GM23338 (cell line): ENCODE results near the gene UBE2F. TPM values are rescaled to one million over a fixed set of nuclear protein-coding genes. Genes with fewer than 3 reads are reported as not detected.

Experiments
- ATAC-seq: fragments of 200-7000 bp; cut with Tn5 transposase; 3 replicates; pipeline ENCODE4 v1.9.1; 2020
- DNase-seq: peaks from one replicate; pipeline ENCODE4 v3.0.0-alpha.2; 2015; ENCODE audit warnings: low spot score
- H2AFZ ChIP-seq: fragments of 200-600 bp; sonication (generic); 2 replicates; pipeline ENCODE4 v1.8.0; 2016; ENCODE audit warnings: antibody characterized with exemption, mild to moderate bottlenecking, moderate library complexity
- H3F3A ChIP-seq: fragments of 200-600 bp; sonication (generic); replicated peaks from 2 replicates; pipeline ENCODE4 v1.8.0; 2017; ENCODE audit warnings: antibody characterized with exemption, mixed run types, low read depth
- H3K27ac ChIP-seq: fragments of 200-600 bp; sonication (generic); 2 replicates; pipeline ENCODE4 v1.6.1; 2016; ENCODE audit warnings: low read depth
- H3K27me3 ChIP-seq: fragments of 200-600 bp; sonication (generic); 2 replicates; pipeline ENCODE4 v1.8.0; 2016; ENCODE audit warnings: mild to moderate bottlenecking, mixed run types, moderate library complexity; ENCODE audit not compliant: insufficient read depth
- H3K36me3 ChIP-seq: fragments of 200-600 bp; sonication (generic); 2 replicates; pipeline ENCODE4 v1.8.0; 2016; ENCODE audit warnings: mild to moderate bottlenecking; ENCODE audit not compliant: insufficient read depth
- H3K4me1 ChIP-seq: fragments of 200-600 bp; sonication (generic); 2 replicates; pipeline ENCODE4 v1.8.0; 2016; ENCODE audit warnings: mild to moderate bottlenecking, moderate library complexity; ENCODE audit not compliant: insufficient read depth
- H3K4me2 ChIP-seq: fragments of 200-600 bp; sonication (generic); 2 replicates; pipeline ENCODE4 v1.7.1; 2017; ENCODE audit warnings: mixed run types
- H3K4me3 ChIP-seq: fragments of 200-600 bp; sonication (generic); 2 replicates; pipeline ENCODE4 v1.6.1; 2016; ENCODE audit warnings: mixed run types
- H3K79me2 ChIP-seq: fragments of 200-600 bp; sonication (generic); replicated peaks from 2 replicates; pipeline ENCODE4 v1.8.0; 2017; ENCODE audit warnings: mild to moderate bottlenecking; ENCODE audit not compliant: insufficient read depth
- H3K9me2 ChIP-seq: fragments of 200-600 bp; sonication (generic); 2 replicates; pipeline ENCODE4 v1.8.0; 2017; ENCODE audit not compliant: insufficient read depth
- H4K20me1 ChIP-seq: fragments of 200-600 bp; sonication (generic); replicated peaks from 2 replicates; pipeline ENCODE4 v1.8.0; 2017; ENCODE audit warnings: mild to moderate bottlenecking; ENCODE audit not compliant: insufficient read depth
- H3K27ac Mint-ChIP-seq: 2 replicates; pipeline ENCODE4 v1.8.0; 2020; ENCODE audit warnings: inconsistent platforms, mild to moderate bottlenecking, moderate library complexity, mixed read lengths
- H3K27me3 Mint-ChIP-seq: 3 replicates; pipeline ENCODE4 v1.8.0; 2022; ENCODE audit warnings: low read depth, mild to moderate bottlenecking, moderate library complexity, mixed read lengths, inconsistent platforms; ENCODE audit not compliant: insufficient read depth, poor library complexity
- H3K36me3 Mint-ChIP-seq: 3 replicates; pipeline ENCODE4 v1.8.0; 2021; ENCODE audit warnings: low read depth, mild to moderate bottlenecking, inconsistent platforms, moderate library complexity, mixed read lengths
- H3K4me1 Mint-ChIP-seq: 3 replicates; pipeline ENCODE4 v1.8.0; 2020; ENCODE audit warnings: mild to moderate bottlenecking, inconsistent platforms, mixed read lengths
- H3K4me3 Mint-ChIP-seq: 3 replicates; pipeline ENCODE4 v1.8.0; 2021; ENCODE audit warnings: moderate library complexity, mild to moderate bottlenecking, inconsistent platforms, mixed read lengths
- H3K9me3 Mint-ChIP-seq: 3 replicates; pipeline ENCODE4 v1.8.0; 2020; ENCODE audit warnings: moderate library complexity, mild to moderate bottlenecking, inconsistent platforms, mixed read lengths
- CREB1 ChIP-seq: fragments of 250-450 bp; sonication (Bioruptor Pico); IDR thresholded peaks from 2 replicates; pipeline ENCODE4 v1.5.0; 2020; ENCODE audit warnings: low read depth, mild to moderate bottlenecking, moderate library complexity
- EZH2 ChIP-seq: fragments of 200-600 bp; sonication (generic); IDR thresholded peaks from one replicate; pipeline ENCODE4 v1.8.0; 2017; ENCODE audit warnings: antibody characterized with exemption, mild to moderate bottlenecking, low read depth; ENCODE audit not compliant: unreplicated experiment
- EZH2phosphoT487 ChIP-seq: fragments of 200-600 bp; sonication (generic); IDR thresholded peaks from one replicate; pipeline ENCODE4 v1.8.1; 2018; ENCODE audit warnings: antibody characterized with exemption; ENCODE audit not compliant: unreplicated experiment
- JUNB ChIP-seq: IDR thresholded peaks from one replicate; pipeline ENCODE4 v1.6.1; 2016; ENCODE audit warnings: antibody characterized with exemption; ENCODE audit not compliant: unreplicated experiment
- NANOG ChIP-seq: IDR thresholded peaks from 2 replicates; pipeline ENCODE4 v1.6.1; 2016; ENCODE audit warnings: antibody characterized with exemption, borderline replicate concordance
- POLR2AphosphoS5 ChIP-seq: IDR thresholded peaks from 2 replicates; pipeline ENCODE4 v1.6.1; 2016; ENCODE audit warnings: antibody characterized with exemption, low read depth
- STAT1 ChIP-seq: IDR thresholded peaks from one replicate; pipeline ENCODE4 v1.6.1; 2016; ENCODE audit warnings: antibody characterized with exemption; ENCODE audit not compliant: unreplicated experiment
- ZNF114 ChIP-seq: fragments of 250-450 bp; sonication (Bioruptor Pico); IDR thresholded peaks from 2 replicates; pipeline ENCODE4 v1.5.0; 2020; ENCODE audit warnings: mild to moderate bottlenecking, moderate library complexity
- ZNF331 ChIP-seq: fragments of 250-450 bp; sonication (Bioruptor Pico); IDR thresholded peaks from 2 replicates; pipeline ENCODE4 v1.5.0; 2020; ENCODE audit warnings: low read depth, mild to moderate bottlenecking, moderate library complexity
- polyA plus RNA-seq: library from polyadenylated mRNA; unstranded; fragments of >200 nt; fragmentation: Nextera tagmentation; extraction: Ambion mirVana; gene quantifications from 2 replicates; pipeline ENCODE4 v1.2.1, GENCODE V29; 2016
- total RNA-seq: library from RNA; depleted of rRNA; stranded (reverse); fragments of >200 nt; shearing (Covaris generic); gene quantifications from 2 replicates; pipeline ENCODE4 v1.2.3, GENCODE V29; 2014
- TF ChIP-seq, protein P1 (sequence below): fragments of 250-450 bp; sonication (Bioruptor Pico); IDR thresholded peaks from 2 replicates; pipeline ENCODE4 v1.5.0; 2020; ENCODE audit warnings: mild to moderate bottlenecking, moderate library complexity
- TF ChIP-seq, protein P2 (sequence below), 2 experiments: fragments of 200-600 bp in 1 of 2; sonication (generic) in 1 of 2; conservative IDR thresholded peaks; 2 replicates each; pipeline versions ENCODE4 v1.5.1 to v1.6.1; 2016 to 2017; ENCODE audit warnings: antibody characterized with exemption in 2 of 2, low read depth in 2 of 2, mild to moderate bottlenecking in 2 of 2, moderate library complexity in 1 of 2
- TF ChIP-seq, protein P3 (sequence below): IDR thresholded peaks from one replicate; pipeline ENCODE4 v1.6.1; 2018; ENCODE audit warnings: antibody characterized with exemption; ENCODE audit not compliant: unreplicated experiment
- TF ChIP-seq, protein P4 (sequence below): IDR thresholded peaks from 2 replicates; pipeline ENCODE4 v1.6.1; 2016; ENCODE audit warnings: antibody characterized with exemption

UBE2F gene
- total and polyA plus RNA-seq, 2 experiments from 2014 or later: 98.2 to 106 TPM

DNA sequence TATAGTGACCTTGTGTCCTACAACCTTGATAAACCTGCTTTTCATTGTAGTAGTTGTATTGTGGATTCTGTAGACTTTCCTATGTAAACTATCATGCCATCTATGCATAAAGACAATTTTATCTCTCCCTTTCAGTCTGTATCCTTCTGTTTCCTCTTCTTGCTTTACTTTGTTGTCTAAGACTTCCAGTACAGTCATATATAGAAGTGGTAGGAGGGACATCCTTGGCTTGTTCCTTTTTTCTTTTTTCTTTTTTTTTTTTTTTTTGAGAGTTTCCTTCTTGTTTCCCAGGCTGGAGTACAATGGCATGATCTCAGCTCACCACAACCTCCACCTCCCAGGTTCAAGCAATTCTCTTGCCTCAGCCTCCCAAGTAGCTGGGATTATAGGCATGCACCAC lies 39.7 kb downstream of the UBE2F start:
- no peaks in the 10 kb centered on the region for H3K9me3 Mint-ChIP-seq
- no peak overlapping the region for H2AFZ ChIP-seq
- no peaks in the 10 kb centered on the region; the same call in 2 of the 3 replicates for H3K36me3 Mint-ChIP-seq
- peaks cover 3% of the 10 kb centered on the region; the same call in 1 of the 3 replicates for H3K4me1 Mint-ChIP-seq
- H3K27ac ChIP-seq: no peak overlapping the region
- H3K79me2 ChIP-seq: peaks cover 29% of the 10 kb centered on the region
- H4K20me1 ChIP-seq: peaks cover 8% of the 10 kb centered on the region; the same call in 1 of the 2 replicates
- no peaks in the 10 kb centered on the region for H3F3A ChIP-seq
- no peak for ATAC-seq
- no peak for DNase-seq
- no peak overlapping the region for H3K4me3 ChIP-seq
- H3K9me2 ChIP-seq: no peaks in the 10 kb centered on the region
- no peak overlapping the region for H3K27ac Mint-ChIP-seq
- TF ChIP-seq, protein P1, sequence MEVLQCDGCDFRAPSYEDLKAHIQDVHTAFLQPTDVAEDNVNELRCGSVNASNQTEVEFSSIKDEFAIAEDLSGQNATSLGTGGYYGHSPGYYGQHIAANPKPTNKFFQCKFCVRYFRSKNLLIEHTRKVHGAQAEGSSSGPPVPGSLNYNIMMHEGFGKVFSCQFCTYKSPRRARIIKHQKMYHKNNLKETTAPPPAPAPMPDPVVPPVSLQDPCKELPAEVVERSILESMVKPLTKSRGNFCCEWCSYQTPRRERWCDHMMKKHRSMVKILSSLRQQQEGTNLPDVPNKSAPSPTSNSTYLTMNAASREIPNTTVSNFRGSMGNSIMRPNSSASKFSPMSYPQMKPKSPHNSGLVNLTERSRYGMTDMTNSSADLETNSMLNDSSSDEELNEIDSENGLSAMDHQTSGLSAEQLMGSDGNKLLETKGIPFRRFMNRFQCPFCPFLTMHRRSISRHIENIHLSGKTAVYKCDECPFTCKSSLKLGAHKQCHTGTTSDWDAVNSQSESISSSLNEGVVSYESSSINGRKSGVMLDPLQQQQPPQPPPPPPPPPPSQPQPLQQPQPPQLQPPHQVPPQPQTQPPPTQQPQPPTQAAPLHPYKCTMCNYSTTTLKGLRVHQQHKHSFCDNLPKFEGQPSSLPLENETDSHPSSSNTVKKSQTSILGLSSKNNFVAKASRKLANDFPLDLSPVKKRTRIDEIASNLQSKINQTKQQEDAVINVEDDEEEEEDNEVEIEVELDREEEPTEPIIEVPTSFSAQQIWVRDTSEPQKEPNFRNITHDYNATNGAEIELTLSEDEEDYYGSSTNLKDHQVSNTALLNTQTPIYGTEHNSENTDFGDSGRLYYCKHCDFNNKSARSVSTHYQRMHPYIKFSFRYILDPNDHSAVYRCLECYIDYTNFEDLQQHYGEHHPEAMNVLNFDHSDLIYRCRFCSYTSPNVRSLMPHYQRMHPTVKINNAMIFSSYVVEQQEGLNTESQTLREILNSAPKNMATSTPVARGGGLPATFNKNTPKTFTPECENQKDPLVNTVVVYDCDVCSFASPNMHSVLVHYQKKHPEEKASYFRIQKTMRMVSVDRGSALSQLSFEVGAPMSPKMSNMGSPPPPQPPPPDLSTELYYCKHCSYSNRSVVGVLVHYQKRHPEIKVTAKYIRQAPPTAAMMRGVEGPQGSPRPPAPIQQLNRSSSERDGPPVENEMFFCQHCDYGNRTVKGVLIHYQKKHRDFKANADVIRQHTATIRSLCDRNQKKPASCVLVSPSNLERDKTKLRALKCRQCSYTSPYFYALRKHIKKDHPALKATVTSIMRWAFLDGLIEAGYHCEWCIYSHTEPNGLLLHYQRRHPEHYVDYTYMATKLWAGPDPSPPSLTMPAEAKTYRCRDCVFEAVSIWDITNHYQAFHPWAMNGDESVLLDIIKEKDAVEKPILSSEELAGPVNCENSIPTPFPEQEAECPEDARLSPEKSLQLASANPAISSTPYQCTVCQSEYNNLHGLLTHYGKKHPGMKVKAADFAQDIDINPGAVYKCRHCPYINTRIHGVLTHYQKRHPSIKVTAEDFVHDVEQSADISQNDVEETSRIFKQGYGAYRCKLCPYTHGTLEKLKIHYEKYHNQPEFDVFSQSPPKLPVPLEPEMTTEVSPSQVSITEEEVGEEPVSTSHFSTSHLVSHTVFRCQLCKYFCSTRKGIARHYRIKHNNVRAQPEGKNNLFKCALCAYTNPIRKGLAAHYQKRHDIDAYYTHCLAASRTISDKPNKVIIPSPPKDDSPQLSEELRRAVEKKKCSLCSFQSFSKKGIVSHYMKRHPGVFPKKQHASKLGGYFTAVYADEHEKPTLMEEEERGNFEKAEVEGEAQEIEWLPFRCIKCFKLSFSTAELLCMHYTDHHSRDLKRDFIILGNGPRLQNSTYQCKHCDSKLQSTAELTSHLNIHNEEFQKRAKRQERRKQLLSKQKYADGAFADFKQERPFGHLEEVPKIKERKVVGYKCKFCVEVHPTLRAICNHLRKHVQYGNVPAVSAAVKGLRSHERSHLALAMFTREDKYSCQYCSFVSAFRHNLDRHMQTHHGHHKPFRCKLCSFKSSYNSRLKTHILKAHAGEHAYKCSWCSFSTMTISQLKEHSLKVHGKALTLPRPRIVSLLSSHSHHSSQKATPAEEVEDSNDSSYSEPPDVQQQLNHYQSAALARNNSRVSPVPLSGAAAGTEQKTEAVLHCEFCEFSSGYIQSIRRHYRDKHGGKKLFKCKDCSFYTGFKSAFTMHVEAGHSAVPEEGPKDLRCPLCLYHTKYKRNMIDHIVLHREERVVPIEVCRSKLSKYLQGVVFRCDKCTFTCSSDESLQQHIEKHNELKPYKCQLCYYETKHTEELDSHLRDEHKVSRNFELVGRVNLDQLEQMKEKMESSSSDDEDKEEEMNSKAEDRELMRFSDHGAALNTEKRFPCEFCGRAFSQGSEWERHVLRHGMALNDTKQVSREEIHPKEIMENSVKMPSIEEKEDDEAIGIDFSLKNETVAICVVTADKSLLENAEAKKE (CRISPR knock-in tag): no peak
- no peak for TF ChIP-seq STAT1
- no peak for TF ChIP-seq EZH2phosphoT487
- TF ChIP-seq POLR2AphosphoS5: no peak
- TF ChIP-seq ZNF331: no peak
- no peak for TF ChIP-seq NANOG
- no peak for TF ChIP-seq CREB1 (CRISPR knock-in tag)
- TF ChIP-seq EZH2: no peak
- no peak for TF ChIP-seq JUNB
- TF ChIP-seq, protein P2, sequence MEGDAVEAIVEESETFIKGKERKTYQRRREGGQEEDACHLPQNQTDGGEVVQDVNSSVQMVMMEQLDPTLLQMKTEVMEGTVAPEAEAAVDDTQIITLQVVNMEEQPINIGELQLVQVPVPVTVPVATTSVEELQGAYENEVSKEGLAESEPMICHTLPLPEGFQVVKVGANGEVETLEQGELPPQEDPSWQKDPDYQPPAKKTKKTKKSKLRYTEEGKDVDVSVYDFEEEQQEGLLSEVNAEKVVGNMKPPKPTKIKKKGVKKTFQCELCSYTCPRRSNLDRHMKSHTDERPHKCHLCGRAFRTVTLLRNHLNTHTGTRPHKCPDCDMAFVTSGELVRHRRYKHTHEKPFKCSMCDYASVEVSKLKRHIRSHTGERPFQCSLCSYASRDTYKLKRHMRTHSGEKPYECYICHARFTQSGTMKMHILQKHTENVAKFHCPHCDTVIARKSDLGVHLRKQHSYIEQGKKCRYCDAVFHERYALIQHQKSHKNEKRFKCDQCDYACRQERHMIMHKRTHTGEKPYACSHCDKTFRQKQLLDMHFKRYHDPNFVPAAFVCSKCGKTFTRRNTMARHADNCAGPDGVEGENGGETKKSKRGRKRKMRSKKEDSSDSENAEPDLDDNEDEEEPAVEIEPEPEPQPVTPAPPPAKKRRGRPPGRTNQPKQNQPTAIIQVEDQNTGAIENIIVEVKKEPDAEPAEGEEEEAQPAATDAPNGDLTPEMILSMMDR (conservative IDR thresholded peaks at IDR 0.05; ENCODE audit: low read depth in 2 of 2): no peak
- TF ChIP-seq, protein P3, sequence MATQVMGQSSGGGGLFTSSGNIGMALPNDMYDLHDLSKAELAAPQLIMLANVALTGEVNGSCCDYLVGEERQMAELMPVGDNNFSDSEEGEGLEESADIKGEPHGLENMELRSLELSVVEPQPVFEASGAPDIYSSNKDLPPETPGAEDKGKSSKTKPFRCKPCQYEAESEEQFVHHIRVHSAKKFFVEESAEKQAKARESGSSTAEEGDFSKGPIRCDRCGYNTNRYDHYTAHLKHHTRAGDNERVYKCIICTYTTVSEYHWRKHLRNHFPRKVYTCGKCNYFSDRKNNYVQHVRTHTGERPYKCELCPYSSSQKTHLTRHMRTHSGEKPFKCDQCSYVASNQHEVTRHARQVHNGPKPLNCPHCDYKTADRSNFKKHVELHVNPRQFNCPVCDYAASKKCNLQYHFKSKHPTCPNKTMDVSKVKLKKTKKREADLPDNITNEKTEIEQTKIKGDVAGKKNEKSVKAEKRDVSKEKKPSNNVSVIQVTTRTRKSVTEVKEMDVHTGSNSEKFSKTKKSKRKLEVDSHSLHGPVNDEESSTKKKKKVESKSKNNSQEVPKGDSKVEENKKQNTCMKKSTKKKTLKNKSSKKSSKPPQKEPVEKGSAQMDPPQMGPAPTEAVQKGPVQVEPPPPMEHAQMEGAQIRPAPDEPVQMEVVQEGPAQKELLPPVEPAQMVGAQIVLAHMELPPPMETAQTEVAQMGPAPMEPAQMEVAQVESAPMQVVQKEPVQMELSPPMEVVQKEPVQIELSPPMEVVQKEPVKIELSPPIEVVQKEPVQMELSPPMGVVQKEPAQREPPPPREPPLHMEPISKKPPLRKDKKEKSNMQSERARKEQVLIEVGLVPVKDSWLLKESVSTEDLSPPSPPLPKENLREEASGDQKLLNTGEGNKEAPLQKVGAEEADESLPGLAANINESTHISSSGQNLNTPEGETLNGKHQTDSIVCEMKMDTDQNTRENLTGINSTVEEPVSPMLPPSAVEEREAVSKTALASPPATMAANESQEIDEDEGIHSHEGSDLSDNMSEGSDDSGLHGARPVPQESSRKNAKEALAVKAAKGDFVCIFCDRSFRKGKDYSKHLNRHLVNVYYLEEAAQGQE: no peak
- TF ChIP-seq, protein P4, sequence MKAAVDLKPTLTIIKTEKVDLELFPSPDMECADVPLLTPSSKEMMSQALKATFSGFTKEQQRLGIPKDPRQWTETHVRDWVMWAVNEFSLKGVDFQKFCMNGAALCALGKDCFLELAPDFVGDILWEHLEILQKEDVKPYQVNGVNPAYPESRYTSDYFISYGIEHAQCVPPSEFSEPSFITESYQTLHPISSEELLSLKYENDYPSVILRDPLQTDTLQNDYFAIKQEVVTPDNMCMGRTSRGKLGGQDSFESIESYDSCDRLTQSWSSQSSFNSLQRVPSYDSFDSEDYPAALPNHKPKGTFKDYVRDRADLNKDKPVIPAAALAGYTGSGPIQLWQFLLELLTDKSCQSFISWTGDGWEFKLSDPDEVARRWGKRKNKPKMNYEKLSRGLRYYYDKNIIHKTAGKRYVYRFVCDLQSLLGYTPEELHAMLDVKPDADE: no peak
- TF ChIP-seq ZNF114: no peak
- H3K4me3 Mint-ChIP-seq: no peak overlapping the region
- H3K27me3 Mint-ChIP-seq: no peaks in the 10 kb centered on the region
- H3K36me3 ChIP-seq: no peaks in the 10 kb centered on the region
- H3K27me3 ChIP-seq: no peaks in the 10 kb centered on the region
- no peak overlapping the region for H3K4me2 ChIP-seq
- no peaks in the 10 kb centered on the region for H3K4me1 ChIP-seq
